Spleen (tissue), 11 donors: Measurements from ENCODE around the gene PSMA3. TPM values are rescaled to one million over a fixed set of nuclear protein-coding genes. Genes with fewer than 3 reads are reported as not detected.

Source experiments
- DNase-seq: peaks from one replicate; pipeline ENCODE4 v3.0.0-alpha.2; 2020
- H3K27ac ChIP-seq, 8 donors: fragments of 200-600 bp; sonication (generic) in 7 of 8; 1 replicate in 4 of 8; 2 replicates in 4 of 8; pipeline versions ENCODE4 v1.5.0 to v1.8.0; 2016 to 2021; ENCODE audit warnings: inconsistent platforms in 4 of 8, mild to moderate bottlenecking in 4 of 8, moderate library complexity in 1 of 8
- H3K27me3 ChIP-seq, 7 donors: fragments of 200-600 bp; sonication (generic) in 6 of 7; replicated peaks in 1 of 7; 1 replicate in 4 of 7; 2 replicates in 3 of 7; pipeline versions ENCODE4 v1.5.0 to v1.8.0; 2016 to 2021; ENCODE audit warnings: inconsistent platforms in 3 of 7, mild to moderate bottlenecking in 1 of 7
- H3K36me3 ChIP-seq, 6 donors: fragments of 200-600 bp; sonication (generic) in 5 of 6; 1 replicate in 4 of 6; 2 replicates in 2 of 6; pipeline versions ENCODE4 v1.5.0 to v1.8.0; 2016 to 2021; ENCODE audit warnings: inconsistent platforms in 2 of 6
- H3K4me1 ChIP-seq, 6 donors: fragments of 200-600 bp; sonication (generic) in 5 of 6; 1 replicate in 3 of 6; 2 replicates in 3 of 6; pipeline versions ENCODE4 v1.5.0 to v1.8.0; 2016 to 2021; ENCODE audit warnings: inconsistent platforms in 3 of 6
- H3K4me3 ChIP-seq, 8 donors: fragments of 200-600 bp; sonication (generic) in 7 of 8; 1 replicate in 4 of 8; 2 replicates in 4 of 8; pipeline versions ENCODE4 v1.5.0 to v1.8.0; 2016 to 2021; ENCODE audit warnings: inconsistent platforms in 4 of 8, mild to moderate bottlenecking in 4 of 8, moderate library complexity in 2 of 8
- H3K9me3 ChIP-seq, 8 donors: fragments of 200-600 bp; sonication (generic) in 7 of 8; 1 replicate in 4 of 8; 2 replicates in 4 of 8; pipeline versions ENCODE4 v1.5.0 to v1.8.0; 2016 to 2021; ENCODE audit warnings: inconsistent platforms in 4 of 8
- CTCF ChIP-seq, 11 experiments: fragments of 200-600 bp in 7 of 11; fragments of 450-650 bp in 4 of 11; sonication (generic) in 4 of 11; IDR thresholded peaks in 8 of 11; conservative IDR thresholded peaks in 3 of 11; 1 replicate in 7 of 11; 2 replicates in 4 of 11; pipeline versions ENCODE4 v1.4.0 to v1.8.0; 2016 to 2021; ENCODE audit warnings: antibody characterized with exemption in 11 of 11, inconsistent platforms in 4 of 11, mild to moderate bottlenecking in 1 of 11
- POLR2A ChIP-seq, 3 donors: fragments of 450-650 bp; IDR thresholded peaks; one replicate each; pipeline ENCODE4 v1.5.1; 2017; ENCODE audit warnings: antibody characterized with exemption in 3 of 3, mild to moderate bottlenecking in 1 of 3
- POLR2AphosphoS5 ChIP-seq, 3 donors: sonication (generic); formaldehyde crosslinking; IDR thresholded peaks; one replicate each; pipeline ENCODE4 v1.5.1; 2017; ENCODE audit warnings: antibody characterized with exemption in 3 of 3
- WGBS, 5 donors: extraction: QIAGEN DNeasy Blood & Tissue Kit in 3 of 5; methylation state at CpG; one replicate each; pipeline versions ENCODE4 v1.1.5 to v1.1.7; 2013 to 2018; 5-methylcytosine and 5-hydroxymethylcytosine counted together
- intact Hi-C: fragments of 100-400 bp; cut with DNase I; formaldehyde crosslinking; loops from one replicate; pipeline ENCODE4 v1.15.0; 2023; ENCODE audit warnings: low total_unique reads
- polyA plus RNA-seq, 3 donors: library from polyadenylated mRNA; stranded (reverse); fragments of 200-250 nt; gene quantifications; one replicate each; pipeline ENCODE4 v1.2.1, GENCODE V29; 2013
- total RNA-seq, 7 donors: library from RNA; depleted of rRNA in 3 of 7; stranded (reverse); fragments of >200 nt in 3 of 7; fragmentation: NEBNext Ultra II Directional in 4 of 7; extraction: Animal tissue kit (Norgen Biotek cat#: 25700) in 4 of 7; gene quantifications; one replicate each; pipeline versions ENCODE4 v1.1.0 to v1.2.1, GENCODE V29; 2016 to 2021
- donor health status: healthy with polysubstance abuse.
- donor health status: DM: no; HTN: no; CAD: no; lungs with moderate emphysema.
- donor health status: DM: no; HTN: no; CAD: no.
- donor health status: Bipolar disorder and iron deficiency.
- donor health status: healthy.
- donor health status: DM: no; HTN: no; CAD: no.
- donor health status: DM: yes; HTN: yes; CAD: no.

The PSMA3 gene
- total and polyA plus RNA-seq, 10 donors = 91.7 to 162 (median 121) TPM

- TF ChIP-seq POLR2AphosphoS5 (IDR thresholded peaks at IDR 0.05) (no peak), CTCF (IDR thresholded peaks at IDR 0.05 in 8 of 11, conservative IDR thresholded peaks at IDR 0.05 in 3 of 11) (no peak), POLR2A (IDR thresholded peaks at IDR 0.05) (no peak)
- Histone ChIP-seq H3K9me3 (no peaks in the 10 kb centered on the region), H3K27ac (no peak overlapping the region), H3K4me3 (no peak overlapping the region), H3K27me3 (no peaks in the 10 kb centered on the region), H3K36me3 (peaks cover 0 to 87% (median 43%) of the 10 kb centered on the region in 6 donors), H3K4me1 (peaks cover 2 to 68% (median 16%) of the 10 kb centered on the region in 6 donors)
- WGBS, 5 donors = 70 to 81% (median 77%) methylated on average over 2 of the region's 2 CpGs
- DNase-seq = no peak
- intact Hi-C loops = no loop called here
Measured at GRCh38 chr14:58305730-58306129, 61.1 kb downstream of the PSMA3 start.

- no peak overlapping the region for H3K27ac ChIP-seq
- H3K9me3 ChIP-seq = no peaks in the 10 kb centered on the region
- H3K27me3 ChIP-seq = no peaks in the 10 kb centered on the region
- no peak for TF ChIP-seq POLR2A (IDR thresholded peaks at IDR 0.05)
- no peak for TF ChIP-seq POLR2AphosphoS5 (IDR thresholded peaks at IDR 0.05)
- TF ChIP-seq CTCF (IDR thresholded peaks at IDR 0.05 in 8 of 11, conservative IDR thresholded peaks at IDR 0.05 in 3 of 11) = no peak
- H3K4me3 ChIP-seq = no peak overlapping the region
- peaks cover 0 to 49% (median 4%) of the 10 kb centered on the region in 6 donors for H3K4me1 ChIP-seq
- no peak for DNase-seq
- H3K36me3 ChIP-seq = peaks cover 0 to 92% (median 48%) of the 10 kb centered on the region in 6 donors
- 93 to 97% (median 96%) methylated on average over 8 of the region's 8 CpGs for WGBS, 5 donors
- intact Hi-C loops = no loop called here
Measured at GRCh38 chr14:58307597-58308316, 63.1 kb downstream of the PSMA3 start.

GRCh38 chr14:58309086-58309485 is 64.4 kb downstream of the PSMA3 start:
- H3K36me3 ChIP-seq = peaks cover 0 to 92% (median 44%) of the 10 kb centered on the region in 6 donors
- H3K4me3 ChIP-seq = no peak overlapping the region
- H3K27me3 ChIP-seq = no peaks in the 10 kb centered on the region
- no peak overlapping the region for H3K27ac ChIP-seq
- DNase-seq = no peak
- intact Hi-C loops = no loop called here
- peaks cover 0 to 36% (median 1%) of the 10 kb centered on the region in 6 donors for H3K4me1 ChIP-seq
- H3K9me3 ChIP-seq = no peaks in the 10 kb centered on the region
- 80 to 86% (median 85%) methylated on average over 2 of the region's 2 CpGs for WGBS, 5 donors
- TF ChIP-seq POLR2A (IDR thresholded peaks at IDR 0.05) (no peak), CTCF (IDR thresholded peaks at IDR 0.05 in 8 of 11, conservative IDR thresholded peaks at IDR 0.05 in 3 of 11) (no peak), POLR2AphosphoS5 (IDR thresholded peaks at IDR 0.05) (no peak)

GRCh38 chr14:58313699-58314098 is 69.1 kb downstream of the PSMA3 start:
- no peaks in the 10 kb centered on the region for H3K9me3 ChIP-seq
- 70 to 90% (median 83%) methylated on average over 1 of the region's 1 CpG for WGBS, 5 donors
- H3K27ac ChIP-seq = no peak overlapping the region
- no peak for DNase-seq
- H3K36me3 ChIP-seq = peaks cover 0 to 91% (median 36%) of the 10 kb centered on the region in 6 donors
- H3K27me3 ChIP-seq = no peaks in the 10 kb centered on the region
- intact Hi-C loops = no loop called here
- TF ChIP-seq CTCF (IDR thresholded peaks at IDR 0.05 in 8 of 11, conservative IDR thresholded peaks at IDR 0.05 in 3 of 11) (no peak), POLR2AphosphoS5 (IDR thresholded peaks at IDR 0.05) (no peak), POLR2A (IDR thresholded peaks at IDR 0.05) (no peak)
- no peak overlapping the region for H3K4me3 ChIP-seq
- H3K4me1 ChIP-seq = peaks cover 0 to 9% (median 0%) of the 10 kb centered on the region in 6 donors
